COR-L47 (cell line): ENCODE data around the gene CABP1.
"Not testable (repeated sequence)": the region's sequence is repeated elsewhere in the genome, so short reads cannot be mapped to it uniquely, and the experiment has no call there.

Source experiments
- DNase-seq: peaks from one replicate; lab custom pipeline; 2025; lab: John Stamatoyannopoulos, UW

The CABP1 gene

GRCh38 chr12:120668091-120668867, 27.9 kb downstream of the CABP1 start:
- no peak for DNase-seq

DNA sequence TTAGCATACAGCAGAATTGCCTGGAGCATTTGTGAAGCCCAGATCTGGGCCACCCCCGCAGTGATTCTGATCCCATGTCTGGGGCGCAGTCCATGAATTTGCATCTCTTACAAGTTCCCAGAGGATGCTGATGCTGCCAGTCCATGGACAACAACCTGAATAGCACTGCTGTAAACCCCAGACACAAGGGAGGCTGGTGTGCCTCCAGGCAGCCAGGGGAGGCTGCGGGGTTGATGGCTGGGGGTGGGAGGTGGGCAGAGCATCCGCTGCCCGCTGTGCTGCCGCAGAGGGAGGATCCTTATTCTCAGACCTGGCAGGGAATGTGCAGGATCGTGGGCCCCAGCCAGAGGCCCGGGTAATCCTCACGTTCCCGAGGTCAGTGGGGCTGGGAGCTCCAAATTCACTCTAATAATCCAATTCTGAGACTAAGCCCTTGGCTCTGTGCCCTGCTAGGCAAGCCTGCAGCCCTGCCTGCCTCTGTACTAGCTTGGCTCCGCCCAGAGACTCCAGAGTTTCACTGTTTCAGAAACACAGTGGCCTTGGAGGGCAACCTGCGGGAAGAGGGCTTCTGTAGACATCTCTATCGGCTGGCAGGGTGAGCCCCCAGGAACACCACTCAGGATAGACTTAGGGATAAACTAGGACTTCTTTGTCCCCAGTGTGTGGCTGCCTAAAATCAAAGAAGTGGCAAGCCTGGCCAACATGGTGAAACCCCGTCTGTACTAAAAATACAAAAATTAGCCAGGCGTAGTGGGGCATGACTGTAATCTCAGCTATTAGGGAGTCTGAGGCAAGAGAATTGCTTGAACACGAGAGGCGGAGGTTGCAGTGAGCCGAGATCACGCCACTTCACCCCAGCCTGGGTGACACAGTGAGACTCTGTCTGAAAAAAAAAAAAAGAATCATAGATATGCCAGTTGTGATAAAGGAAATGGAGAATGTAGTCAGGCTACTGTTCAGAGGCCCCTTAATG, 28.7 kb downstream of the CABP1 start:
- no peak for DNase-seq

GRCh38 chr12:120670237-120670636, 29.8 kb downstream of the CABP1 start:
- not testable (repeated sequence) for DNase-seq

DNA sequence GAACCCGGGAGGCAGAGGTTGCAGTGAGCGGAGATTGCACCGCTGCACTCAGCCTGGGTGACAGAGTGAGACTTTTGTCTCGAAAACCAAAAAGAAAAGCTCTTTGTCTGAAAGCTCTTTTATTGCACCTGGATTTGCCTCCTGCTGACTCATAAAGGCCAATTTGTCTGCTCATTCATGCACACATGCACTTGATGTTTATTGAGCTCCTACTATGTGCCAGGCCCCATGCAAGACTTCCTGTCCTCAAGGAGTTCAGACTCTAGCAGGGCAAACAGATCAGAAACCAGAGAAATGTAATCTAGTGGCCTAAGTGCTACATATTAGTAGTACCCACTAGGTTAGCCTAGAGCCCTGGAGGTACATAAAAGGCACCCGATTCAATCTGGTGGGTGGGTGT, 30.2 kb downstream of the CABP1 start:
- DNase-seq: no peak

DNA sequence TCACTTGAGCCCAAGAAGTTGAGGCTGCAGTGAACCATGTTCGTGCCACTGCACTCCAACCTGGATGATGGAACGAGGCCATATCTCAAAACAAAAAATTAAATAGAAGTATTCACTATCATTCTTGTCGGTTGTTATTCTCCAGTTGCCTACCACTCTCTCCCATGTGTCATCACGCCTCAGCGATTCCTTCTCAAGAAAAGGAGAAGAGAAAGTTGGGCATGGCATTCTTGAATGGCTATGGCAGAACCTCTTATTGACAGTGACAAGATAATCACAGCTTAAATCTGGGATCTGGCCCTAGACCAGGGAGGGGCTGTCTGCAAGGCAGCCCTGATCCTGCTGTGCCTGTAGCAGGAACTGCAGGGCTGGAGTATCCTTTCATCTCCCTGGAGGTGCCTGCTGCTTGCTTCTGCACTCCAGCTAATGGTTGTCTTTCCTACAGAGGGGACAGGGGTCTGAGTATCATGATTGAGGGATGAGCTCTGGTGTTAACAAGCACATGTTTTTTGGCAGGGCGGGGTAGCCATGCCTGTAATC, 33.7 kb downstream of the CABP1 start:
- no peak for DNase-seq

GRCh38 chr12:120677765-120678473, 37.5 kb downstream of the CABP1 start:
- no peak for DNase-seq

DNA sequence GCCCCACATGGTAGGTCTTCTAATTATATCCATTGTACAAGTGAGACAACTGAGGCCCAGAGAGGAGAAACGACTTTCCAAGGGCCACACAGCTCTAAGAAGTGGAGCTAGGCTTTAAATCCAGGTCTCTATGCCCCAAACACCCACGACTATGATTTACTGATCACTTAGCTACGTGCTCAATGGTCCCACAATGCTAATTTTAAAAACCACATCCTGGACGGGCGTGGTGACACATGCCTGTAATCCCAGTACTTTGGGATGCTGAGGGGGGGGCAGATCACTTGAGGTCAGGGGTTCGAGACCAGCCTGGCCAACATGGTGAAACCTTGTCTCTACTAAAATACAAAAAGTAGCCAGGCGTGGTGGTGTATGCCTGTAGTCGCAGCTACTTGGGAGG, 38.1 kb downstream of the CABP1 start:
- DNase-seq: no peak

DNA sequence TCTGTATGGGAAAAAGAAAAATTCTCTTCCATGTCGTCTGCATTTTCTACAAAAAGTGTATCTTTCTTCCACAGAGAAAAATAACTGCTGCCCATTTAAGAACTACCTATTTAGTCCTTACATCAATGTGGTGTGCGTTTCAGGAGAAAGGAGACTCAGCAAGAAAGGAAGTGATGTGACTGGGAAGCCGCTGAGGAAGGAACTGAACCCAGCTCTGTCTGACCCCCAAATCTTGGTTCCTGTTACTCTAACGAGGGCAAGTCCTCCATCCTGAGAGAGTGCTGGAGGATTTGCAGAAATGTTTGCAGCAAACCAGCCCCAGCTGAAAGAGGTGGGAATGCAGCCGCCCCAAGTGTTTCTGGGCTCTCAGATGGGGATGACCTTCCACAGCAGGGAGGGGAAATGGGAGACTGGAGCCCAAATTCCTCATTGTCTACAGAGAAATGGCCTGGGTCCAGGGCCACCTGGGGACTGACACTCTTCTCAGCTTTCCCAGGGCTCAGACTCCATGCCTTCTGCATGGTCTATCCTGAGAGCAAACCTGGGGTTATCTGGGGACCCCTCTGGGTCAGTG, 39.8 kb downstream of the CABP1 start:
- DNase-seq: no peak

DNA sequence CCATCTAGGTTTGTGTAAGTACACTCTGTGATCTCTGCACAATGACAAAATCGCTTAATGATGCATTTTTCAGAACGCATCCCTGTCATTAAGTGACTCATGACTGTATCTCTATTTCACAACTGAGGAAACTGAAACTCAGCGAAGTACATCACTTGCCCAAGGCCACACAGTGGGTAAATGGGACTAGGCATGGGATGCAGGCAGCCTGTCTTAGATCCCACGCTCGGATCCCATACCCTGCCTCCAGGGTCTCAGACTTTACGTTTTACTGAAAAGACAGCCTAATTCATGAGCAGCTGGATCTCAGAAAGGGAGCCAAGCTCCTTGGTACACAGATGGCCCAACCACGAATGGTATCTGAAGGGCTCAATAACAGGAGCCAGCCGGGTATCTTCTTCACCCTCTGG, 44.1 kb downstream of the CABP1 start:
- DNase-seq: no peak

DNA sequence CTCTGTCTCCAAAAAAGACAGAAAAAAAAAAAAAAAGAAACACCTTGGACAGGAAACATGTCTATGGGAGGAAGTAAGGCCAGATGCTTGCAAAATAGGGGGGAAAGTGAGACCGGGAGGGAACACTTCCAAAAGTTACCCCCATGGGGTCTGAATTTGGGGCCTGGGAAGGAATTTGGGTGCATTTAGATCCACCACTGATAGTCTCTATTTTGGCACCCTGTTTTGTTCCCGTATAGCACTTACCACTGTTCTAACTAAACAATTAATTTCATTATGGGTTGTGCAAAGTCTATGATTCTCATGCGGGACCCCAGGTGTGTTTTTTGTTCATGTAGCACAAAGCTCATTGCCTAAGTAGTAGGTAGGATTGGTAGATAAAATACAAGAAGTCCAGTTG, 45.1 kb downstream of the CABP1 start:
- DNase-seq: no peak

DNA sequence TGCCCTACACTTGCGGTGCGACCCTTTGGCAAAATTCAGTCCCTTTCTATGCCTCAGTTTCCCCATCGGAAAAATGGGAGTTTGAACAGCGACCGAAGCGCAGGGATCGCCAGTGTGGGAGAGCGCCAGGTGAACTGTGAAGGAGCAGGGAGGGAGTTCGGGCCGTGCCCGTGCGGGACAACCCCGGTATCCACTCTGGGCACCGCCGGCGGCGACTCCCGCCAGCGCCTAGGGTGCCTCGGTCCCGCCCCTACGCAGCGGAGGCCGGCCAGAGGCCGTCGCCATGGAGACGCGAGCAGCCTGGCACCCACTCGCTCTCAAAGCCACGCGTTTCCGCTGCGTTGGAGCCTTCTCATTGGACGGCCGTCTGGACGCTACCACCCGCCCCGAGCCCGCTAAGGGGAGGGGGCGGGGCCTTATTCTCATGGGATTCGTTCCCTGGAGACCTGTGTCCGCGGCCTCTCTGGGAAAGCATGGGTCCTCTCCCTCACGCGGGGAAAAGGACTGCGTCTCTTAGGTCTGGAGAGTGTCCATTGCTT, 45.8 kb downstream of the CABP1 start:
- DNase-seq: peak; percentile 99

- DNase-seq: peak; percentile 98
Measured at GRCh38 chr12:120686690-120687577, 46.5 kb downstream of the CABP1 start, which contains the start of gene MLEC. Gene MLEC (plus strand): TSS chr12:120687149. CDS start chr12:120687297, 148 bp downstream.

- DNase-seq: no peak
Measured at GRCh38 chr12:120687578-120688289, 47.3 kb downstream of the CABP1 start.

- no peak for DNase-seq
Measured at GRCh38 chr12:120688527-120689071, 48.2 kb downstream of the CABP1 start.

DNA sequence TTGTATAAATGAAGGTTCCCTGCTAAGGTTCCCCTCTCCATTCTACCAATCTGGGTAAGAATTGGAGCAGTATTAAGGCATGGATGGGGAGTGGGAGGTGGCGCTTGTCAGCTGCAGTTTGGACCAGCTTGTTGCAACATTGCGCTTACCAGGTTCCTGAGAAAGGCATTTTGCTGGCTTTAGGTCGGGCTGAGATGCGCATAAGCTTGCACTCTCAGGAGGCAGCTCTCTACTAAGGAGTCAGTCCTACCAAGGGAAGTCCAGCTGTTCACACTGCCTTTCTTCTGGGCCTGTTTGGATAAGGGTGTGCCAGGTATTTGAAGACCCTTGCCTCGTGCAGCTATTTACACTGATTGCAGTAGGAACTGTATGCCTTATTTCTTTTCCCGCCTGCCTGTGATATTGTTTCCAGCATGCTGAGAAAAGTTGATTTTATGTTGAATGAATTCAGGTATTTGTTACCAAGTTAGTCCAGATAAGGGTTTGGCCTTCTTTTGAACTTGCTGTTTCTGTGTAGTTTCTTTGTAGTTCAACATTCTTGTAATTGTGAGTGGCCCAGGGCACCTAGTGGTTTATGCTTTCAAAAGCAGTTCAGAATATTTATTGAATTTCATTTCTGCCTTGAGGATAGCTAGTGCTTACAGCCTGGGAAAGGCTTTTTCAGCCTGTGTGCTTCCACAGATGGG, 49.1 kb downstream of the CABP1 start:
- DNase-seq: no peak

DNA sequence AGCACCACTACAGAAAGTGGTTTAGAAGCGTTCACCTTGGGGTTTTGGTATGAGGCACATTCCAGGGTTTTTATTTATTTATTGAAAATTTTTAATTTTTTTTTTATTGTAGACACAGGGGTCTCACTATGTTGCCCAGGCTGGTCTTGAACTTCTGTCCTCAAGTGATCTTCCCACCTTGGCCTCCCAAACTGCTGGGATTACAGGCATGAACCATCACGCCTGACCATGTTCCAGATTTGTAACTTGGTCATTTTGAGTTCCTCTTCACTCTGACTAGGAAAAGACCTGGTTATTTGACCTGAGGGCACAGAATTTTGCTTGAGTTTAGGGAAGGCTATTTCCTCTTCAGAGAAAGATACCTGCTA, 49.6 kb downstream of the CABP1 start:
- DNase-seq: no peak

GRCh38 chr12:120690978-120691377, 50.6 kb downstream of the CABP1 start:
- DNase-seq: no peak

- no peak for DNase-seq
Measured at GRCh38 chr12:120692524-120693033, 52.2 kb downstream of the CABP1 start.

GRCh38 chr12:120693848-120694247, 53.4 kb downstream of the CABP1 start:
- no peak for DNase-seq
